Renal pelvis (tissue), 4 donors: ENCODE data around the gene HSPB9. TPM values are rescaled to one million over a fixed set of nuclear protein-coding genes. Genes with fewer than 3 reads are reported as not detected.
"Not testable (repeated sequence)": the region's sequence is repeated elsewhere in the genome, so short reads cannot be mapped to it uniquely, and the experiment has no call there.

Experiments
- DNase-seq: peaks from one replicate; pipeline ENCODE4 v3.0.0-alpha.2; 2013
- polyA plus RNA-seq, 3 donors: library from polyadenylated mRNA; unstranded; fragments of 120-200 nt; gene quantifications; one replicate each; pipeline ENCODE4 v1.2.1, GENCODE V29; 2013; ENCODE audit not compliant: insufficient read length in 3 of 3

Gene HSPB9
- polyA plus RNA-seq, 3 donors: 0.30 to 0.50 (median 0.49) TPM

- DNase-seq: no peak
These were observed 16.3 kb downstream of the HSPB9 start for GRCh38 chr17:42138749-42139492.

DNA sequence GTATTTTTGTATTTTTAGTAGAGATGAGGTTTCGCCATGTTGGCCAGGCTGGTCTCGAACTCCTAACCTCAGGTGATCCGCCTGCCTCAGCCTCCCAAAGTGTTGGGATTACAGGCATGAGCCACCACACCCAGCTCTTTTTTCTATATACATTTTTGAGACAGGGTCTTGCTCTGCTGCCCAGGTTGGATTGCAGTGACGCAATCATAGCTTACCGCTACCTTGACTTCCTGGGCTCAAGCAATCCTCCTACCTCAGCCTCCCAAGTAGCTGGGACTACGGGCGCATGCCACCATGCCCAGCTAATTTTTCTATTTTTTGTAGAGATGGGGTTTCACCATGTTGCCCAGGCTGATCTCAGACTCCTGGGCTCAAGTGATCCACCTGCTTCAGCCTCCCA lies 18.1 kb downstream of the HSPB9 start:
- DNase-seq: not testable (repeated sequence)

GRCh38 chr17:42141382-42141781 lies 18.8 kb downstream of the HSPB9 start:
- DNase-seq: no peak

DNA sequence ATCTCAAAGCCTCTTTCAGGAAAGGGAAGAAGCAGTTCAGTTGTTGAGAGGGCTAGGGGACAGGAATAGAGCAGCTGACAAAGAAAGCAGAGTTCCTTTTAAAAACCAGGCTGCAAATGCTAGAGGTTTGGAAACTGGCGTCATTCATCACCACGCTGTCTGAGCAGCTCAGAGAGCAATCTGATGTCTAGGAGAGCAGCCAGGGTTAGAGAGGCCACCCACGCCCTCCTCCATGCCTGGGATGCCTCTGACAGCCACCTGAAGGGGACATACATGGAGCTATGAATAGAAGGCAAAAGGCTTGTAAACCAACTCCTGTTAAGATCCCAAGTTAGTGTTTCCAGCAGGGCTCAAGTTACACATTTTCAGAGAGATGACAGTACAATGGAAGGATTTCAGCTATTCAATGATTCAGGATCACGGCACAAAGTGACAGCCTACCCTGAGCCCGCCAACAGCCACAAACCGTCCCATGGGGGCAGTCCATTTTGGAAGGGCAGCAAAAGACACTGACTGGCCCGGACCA lies 19.8 kb downstream of the HSPB9 start:
- DNase-seq: no peak

DNA sequence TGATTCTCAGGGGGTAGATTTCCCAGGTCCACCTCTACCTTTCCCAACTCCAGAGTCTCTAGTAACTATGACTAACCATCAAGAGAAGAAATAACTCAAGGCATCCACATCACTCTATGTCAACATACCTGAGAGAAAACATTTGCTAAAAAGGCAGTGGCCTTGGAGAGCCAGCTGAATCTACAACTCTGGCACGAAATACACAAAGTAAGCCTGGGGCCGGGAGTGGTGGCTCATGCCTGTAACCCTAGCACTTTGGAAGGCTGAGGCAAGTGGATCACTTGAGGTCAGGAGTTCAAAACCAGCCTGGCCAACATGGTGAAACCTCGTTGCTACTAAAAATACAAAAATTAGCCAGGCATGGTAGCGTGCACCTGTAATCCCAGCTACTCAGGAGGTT lies 20.5 kb downstream of the HSPB9 start:
- not testable (repeated sequence) for DNase-seq

DNA sequence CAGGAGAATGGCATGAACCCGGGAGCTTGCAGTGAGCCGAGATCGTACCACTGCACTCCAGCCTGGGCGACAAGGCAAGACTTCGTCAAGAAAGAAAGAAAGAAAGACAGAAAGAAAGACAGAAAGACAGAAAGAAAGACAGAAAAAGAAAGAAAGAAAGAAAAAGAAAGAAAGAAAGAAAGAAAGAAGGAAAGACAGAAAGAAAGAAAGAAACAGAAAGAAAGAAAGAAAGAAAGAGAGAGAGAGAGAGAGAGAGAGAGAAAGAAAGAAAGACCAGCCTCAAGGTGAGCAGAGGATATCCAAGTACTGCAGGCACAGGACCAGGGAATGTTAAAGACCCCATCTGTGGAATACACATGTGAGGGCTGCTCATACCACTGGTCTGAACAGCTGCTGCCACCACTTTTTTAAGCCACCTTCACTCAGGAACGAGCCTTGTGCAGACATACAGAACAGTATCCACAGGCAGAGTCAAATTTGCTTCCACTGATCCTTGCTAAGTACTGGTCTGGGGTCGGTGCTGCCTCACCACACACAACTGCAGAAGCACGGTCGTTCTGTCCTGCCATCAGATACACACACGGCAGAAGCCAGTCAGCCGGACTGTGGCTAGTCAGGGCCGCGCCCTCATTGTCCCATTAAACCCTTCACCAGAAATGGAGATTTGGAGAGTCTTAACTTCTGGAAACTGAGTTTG lies 24.5 kb downstream of the HSPB9 start:
- no peak for DNase-seq

GRCh38 chr17:42153919-42154742 lies 31.5 kb downstream of the HSPB9 start:
- DNase-seq: no peak

GRCh38 chr17:42155614-42156045 lies 33.0 kb downstream of the HSPB9 start:
- DNase-seq: no peak

DNA sequence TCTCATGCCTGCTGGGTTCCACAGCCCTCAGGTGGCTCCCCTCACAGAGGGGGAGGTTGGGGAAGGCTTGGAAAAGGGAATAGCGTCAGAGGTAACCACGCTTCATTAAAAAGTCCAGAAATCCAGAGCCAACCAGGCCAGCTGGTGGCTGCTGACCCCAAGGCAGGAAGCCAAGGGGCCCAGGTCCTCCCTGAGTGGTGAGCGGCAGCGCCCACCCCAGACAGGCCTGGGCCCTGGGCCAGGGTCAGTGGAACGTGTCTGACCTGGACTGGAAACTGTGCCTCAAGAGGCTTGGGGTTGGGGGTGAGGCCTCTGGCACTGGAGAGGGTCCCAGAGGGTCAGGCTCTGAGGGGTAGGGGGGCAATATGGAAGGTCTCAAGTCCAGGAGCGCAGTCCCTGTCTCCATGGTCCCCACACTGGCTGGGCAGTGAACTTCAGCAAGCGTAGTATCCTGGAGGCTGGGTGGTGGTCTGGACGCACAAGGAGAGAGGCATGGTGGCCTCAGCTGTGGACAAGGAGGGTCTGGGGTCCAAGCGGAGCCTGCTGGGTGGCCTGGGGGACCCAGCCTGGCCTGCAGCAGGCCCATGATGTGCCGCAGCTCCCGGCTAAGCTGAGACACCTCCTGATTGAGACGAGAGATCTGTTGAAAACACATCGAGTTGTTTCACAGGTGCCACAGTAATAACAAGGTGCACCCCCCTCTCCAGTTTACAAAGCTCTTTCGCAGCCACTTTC lies 37.4 kb downstream of the HSPB9 start:
- no peak for DNase-seq

- no peak for DNase-seq
These were observed 37.9 kb downstream of the HSPB9 start for GRCh38 chr17:42160531-42160910.

DNA sequence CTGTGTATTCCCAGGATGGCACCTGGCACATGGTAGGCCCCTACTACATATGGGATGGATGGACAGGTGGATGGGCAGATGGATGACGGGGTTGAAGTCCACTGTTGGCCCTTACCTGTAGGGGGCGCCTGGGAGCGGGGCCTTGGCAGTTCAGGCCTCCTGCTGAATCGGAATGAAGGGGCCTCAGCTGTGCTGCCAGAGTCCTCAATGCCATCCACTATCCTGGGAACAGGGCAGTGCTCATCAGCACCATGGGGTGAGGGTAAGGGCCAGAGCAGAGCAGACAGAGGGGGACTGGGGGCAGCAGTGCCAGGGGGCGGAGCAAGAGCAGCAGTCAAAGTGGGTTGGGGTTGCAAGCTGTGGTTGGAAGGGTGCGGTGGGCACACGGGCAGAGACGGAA lies 40.5 kb downstream of the HSPB9 start:
- no peak for DNase-seq

- DNase-seq: no peak
These were observed 41.2 kb downstream of the HSPB9 start for GRCh38 chr17:42163696-42164407.

DNA sequence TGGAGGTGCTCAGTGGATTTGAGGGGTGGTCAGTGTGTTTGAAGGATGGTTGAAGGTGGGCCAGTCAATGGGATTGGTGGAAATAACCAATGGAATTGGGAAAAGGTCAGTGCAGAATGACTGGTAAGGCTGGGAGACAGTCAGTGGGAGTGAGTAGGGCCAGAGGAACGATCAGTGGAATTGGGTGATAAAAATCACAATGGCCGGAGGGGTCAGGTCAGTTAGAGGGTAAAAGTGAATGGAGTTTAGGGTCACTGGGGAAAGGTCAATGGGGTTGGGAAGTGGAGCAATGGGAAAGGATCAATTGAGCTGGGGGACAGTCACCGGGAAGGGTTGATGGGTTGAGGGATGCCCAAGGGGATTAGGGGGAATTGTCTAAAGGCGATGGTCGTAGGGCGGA lies 43.1 kb downstream of the HSPB9 start:
- no peak for DNase-seq

GRCh38 chr17:42166196-42166763 lies 43.7 kb downstream of the HSPB9 start:
- DNase-seq: no peak

GRCh38 chr17:42167807-42168206 lies 45.2 kb downstream of the HSPB9 start:
- no peak for DNase-seq

GRCh38 chr17:42169351-42169750 lies 46.7 kb downstream of the HSPB9 start:
- no peak for DNase-seq

- no peak for DNase-seq
These were observed 49.2 kb downstream of the HSPB9 start for GRCh38 chr17:42171831-42172230.
